Trophoblast cell (in vitro differentiated cells and primary cell): Measurements from ENCODE around the gene IDH3A.
A peak's percentile ranks its signal among the peaks of the same experiment; 100 is the strongest.

Experiments used
- DNase-seq, 2 donors: peaks; one replicate each; pipeline ENCODE4 v3.0.0-alpha.2; 2016
- H2AFZ ChIP-seq: 2 replicates; pipeline ENCODE4 v1.6.1; 2013; ENCODE audit warnings: low read length, moderate library complexity, mild to moderate bottlenecking; ENCODE audit not compliant: insufficient read depth, poor library complexity
- H2AK5ac ChIP-seq: 2 replicates; pipeline ENCODE4 v1.6.1; 2013; ENCODE audit warnings: mild to moderate bottlenecking, low read length
- H2BK120ac ChIP-seq: 2 replicates; pipeline ENCODE4 v1.6.1; 2013; ENCODE audit warnings: low read length, mild to moderate bottlenecking, moderate library complexity; ENCODE audit not compliant: insufficient read depth, poor library complexity
- H2BK12ac ChIP-seq: 2 replicates; pipeline ENCODE4 v1.6.1; 2013; ENCODE audit warnings: mild to moderate bottlenecking, low read length, moderate library complexity
- H2BK5ac ChIP-seq: 2 replicates; pipeline ENCODE4 v1.6.1; 2013; ENCODE audit warnings: low read length, low read depth, moderate library complexity, mild to moderate bottlenecking; ENCODE audit not compliant: poor library complexity
- H3K14ac ChIP-seq: 2 replicates; pipeline ENCODE4 v1.6.1; 2013; ENCODE audit warnings: mild to moderate bottlenecking, low read length
- H3K18ac ChIP-seq: 2 replicates; pipeline ENCODE4 v1.6.1; 2013; ENCODE audit warnings: mild to moderate bottlenecking, low read length
- H3K23ac ChIP-seq: 2 replicates; pipeline ENCODE4 v1.6.1; 2013; ENCODE audit warnings: low read length
- H3K27ac ChIP-seq: 2 replicates; pipeline ENCODE4 v1.5.1; 2013; ENCODE audit warnings: low read depth, mild to moderate bottlenecking, inconsistent platforms, low read length, moderate library complexity
- H3K27me3 ChIP-seq: 2 replicates; pipeline ENCODE4 v1.6.1; 2013; ENCODE audit warnings: inconsistent platforms, mild to moderate bottlenecking, low read length, moderate library complexity; ENCODE audit not compliant: insufficient read depth
- H3K36me3 ChIP-seq, 2 experiments: 1 replicate in 1 of 2; 2 replicates in 1 of 2; pipeline ENCODE4 v1.6.1; 2013; ENCODE audit warnings: low read length in 2 of 2, mild to moderate bottlenecking in 2 of 2, moderate library complexity in 1 of 2; ENCODE audit not compliant: insufficient read depth in 2 of 2, control insufficient read depth in 1 of 2
- H3K4ac ChIP-seq: 2 replicates; pipeline ENCODE4 v1.6.1; 2013; ENCODE audit warnings: low read depth, mild to moderate bottlenecking, low read length, moderate library complexity
- H3K4me1 ChIP-seq, 2 experiments: 1 replicate in 1 of 2; 2 replicates in 1 of 2; pipeline ENCODE4 v1.6.1; 2013; ENCODE audit warnings: low read length in 2 of 2, mild to moderate bottlenecking in 2 of 2, moderate library complexity in 1 of 2; ENCODE audit not compliant: insufficient read depth in 2 of 2, control insufficient read depth in 1 of 2
- H3K4me2 ChIP-seq: 2 replicates; pipeline ENCODE4 v1.6.1; 2013; ENCODE audit warnings: inconsistent platforms, mild to moderate bottlenecking, low read length, moderate library complexity
- H3K4me3 ChIP-seq: 2 replicates; pipeline ENCODE4 v1.5.1; 2013; ENCODE audit warnings: mild to moderate bottlenecking, low read depth, low read length, inconsistent platforms
- H3K79me1 ChIP-seq: one replicate; pipeline ENCODE4 v1.6.1; 2013; ENCODE audit warnings: low read length
- H3K79me2 ChIP-seq: 2 replicates; pipeline ENCODE4 v1.6.1; 2013; ENCODE audit warnings: low read length, mild to moderate bottlenecking; ENCODE audit not compliant: control insufficient read depth, insufficient read depth, poor library complexity
- H3K9ac ChIP-seq: 2 replicates; pipeline ENCODE4 v1.6.1; 2013; ENCODE audit warnings: mild to moderate bottlenecking, low read length
- H3K9me3 ChIP-seq: 2 replicates; pipeline ENCODE4 v1.6.1; 2013; ENCODE audit warnings: low read depth, mild to moderate bottlenecking, control low read depth, inconsistent platforms, low read length; ENCODE audit not compliant: insufficient read depth
- H4K12ac ChIP-seq: 2 replicates; pipeline ENCODE4 v1.6.1; 2013; ENCODE audit warnings: low read depth, mild to moderate bottlenecking, low read length, moderate library complexity
- H4K8ac ChIP-seq: 2 replicates; pipeline ENCODE4 v1.6.1; 2013; ENCODE audit warnings: low read depth, mild to moderate bottlenecking, low read length, moderate library complexity
- H4K91ac ChIP-seq: one replicate; pipeline ENCODE4 v1.6.1; 2013; ENCODE audit warnings: low read depth, mild to moderate bottlenecking, low read length, moderate library complexity
- WGBS: extraction: QIAGEN DNeasy Blood & Tissue Kit; methylation state at CpG from one replicate; pipeline ENCODE4 v1.1.7; 2013; ENCODE audit warnings: missing lambda C conversion rate; ENCODE audit not compliant: insufficient read length, insufficient coverage; ENCODE audit errors: extremely low coverage; 5-methylcytosine and 5-hydroxymethylcytosine counted together

The IDH3A gene

DNA sequence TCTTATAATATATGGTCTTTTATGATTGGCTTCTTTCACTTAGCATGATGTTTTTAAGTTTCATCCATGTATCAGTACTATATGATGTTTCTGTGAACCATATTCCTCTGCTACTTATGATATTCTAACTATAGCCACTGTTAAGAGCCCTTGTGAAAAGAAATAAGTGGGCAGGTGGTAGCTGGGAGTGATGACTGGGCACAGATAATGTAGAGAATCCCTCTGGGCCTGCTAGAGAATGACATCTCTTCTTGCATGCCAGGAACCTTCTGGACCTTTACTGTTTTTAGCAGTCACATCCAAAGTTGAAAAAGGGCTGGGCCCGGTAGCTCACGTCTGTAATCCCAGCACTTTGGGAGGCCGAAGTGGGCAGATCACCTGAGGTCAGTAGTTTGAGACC lies 10.2 kb downstream of the IDH3A start:
- H3K27ac ChIP-seq: no peak overlapping the region
- no peaks in the 10 kb centered on the region for H3K9me3 ChIP-seq
- H3K27me3 ChIP-seq: no peaks in the 10 kb centered on the region
- H3K4me3 ChIP-seq: no peak overlapping the region
- no peak overlapping the region for H3K9ac ChIP-seq
- H2AFZ ChIP-seq: no peak overlapping the region
- no peak overlapping the region for H4K91ac ChIP-seq
- no peak overlapping the region for H2BK5ac ChIP-seq
- H3K79me1 ChIP-seq: no peaks in the 10 kb centered on the region
- H4K8ac ChIP-seq: no peak overlapping the region
- H3K36me3 ChIP-seq: peaks cover 9 to 16% of the 10 kb centered on the region in 2 experiments
- no peaks in the 10 kb centered on the region for H3K4me1 ChIP-seq
- no peak overlapping the region for H3K23ac ChIP-seq
- no peak overlapping the region for H3K18ac ChIP-seq
- DNase-seq: no peak
- H3K79me2 ChIP-seq: no peaks in the 10 kb centered on the region
- no CpG with 5 or more reads among the region's 3 CpGs for WGBS
- H3K4ac ChIP-seq: no peak overlapping the region
- no peak overlapping the region for H3K4me2 ChIP-seq
- H4K12ac ChIP-seq: no peak overlapping the region
- H2BK120ac ChIP-seq: no peak overlapping the region
- H3K14ac ChIP-seq: no peak overlapping the region
- H2AK5ac ChIP-seq: no peak overlapping the region
- H2BK12ac ChIP-seq: no peak overlapping the region

DNA sequence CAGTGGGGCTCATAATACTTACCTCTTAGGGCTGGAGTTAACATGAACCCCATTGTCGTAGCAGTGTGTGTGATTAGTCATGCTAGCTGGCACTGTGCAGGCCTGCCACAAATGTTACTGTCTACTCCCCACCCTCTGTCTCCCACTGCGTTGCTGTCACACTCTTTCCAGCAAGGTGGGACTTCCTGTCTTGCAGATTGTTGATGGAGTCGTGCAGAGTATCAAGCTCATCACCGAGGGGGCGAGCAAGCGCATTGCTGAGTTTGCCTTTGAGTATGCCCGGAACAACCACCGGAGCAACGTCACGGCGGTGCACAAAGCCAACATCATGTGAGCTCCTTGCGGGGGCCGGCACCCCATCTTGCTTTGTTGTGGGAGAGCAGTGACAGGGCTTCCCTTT lies 12.9 kb downstream of the IDH3A start:
- Histone ChIP-seq H3K36me3 (peaks cover 19 to 21% of the 10 kb centered on the region in 2 experiments), H3K27ac (no peak overlapping the region), H3K4me1 (no peaks in the 10 kb centered on the region), H3K4me2 (no peak overlapping the region), H2AK5ac (no peak overlapping the region), H2AFZ (no peak overlapping the region), H2BK12ac (no peak overlapping the region), H2BK5ac (no peak overlapping the region), H4K91ac (no peak overlapping the region), H3K27me3 (no peaks in the 10 kb centered on the region), H3K79me1 (no peaks in the 10 kb centered on the region), H3K9me3 (no peaks in the 10 kb centered on the region), H4K8ac (no peak overlapping the region), H3K18ac (no peak overlapping the region), H3K4me3 (no peak overlapping the region), H3K14ac (no peak overlapping the region), H3K79me2 (no peaks in the 10 kb centered on the region), H3K23ac (no peak overlapping the region), H3K9ac (peak overlapping the region; percentile 60), H3K4ac (no peak overlapping the region), H4K12ac (no peak overlapping the region), H2BK120ac (no peak overlapping the region)
- DNase-seq: no peak
- no CpG with 5 or more reads among the region's 13 CpGs for WGBS

DNA sequence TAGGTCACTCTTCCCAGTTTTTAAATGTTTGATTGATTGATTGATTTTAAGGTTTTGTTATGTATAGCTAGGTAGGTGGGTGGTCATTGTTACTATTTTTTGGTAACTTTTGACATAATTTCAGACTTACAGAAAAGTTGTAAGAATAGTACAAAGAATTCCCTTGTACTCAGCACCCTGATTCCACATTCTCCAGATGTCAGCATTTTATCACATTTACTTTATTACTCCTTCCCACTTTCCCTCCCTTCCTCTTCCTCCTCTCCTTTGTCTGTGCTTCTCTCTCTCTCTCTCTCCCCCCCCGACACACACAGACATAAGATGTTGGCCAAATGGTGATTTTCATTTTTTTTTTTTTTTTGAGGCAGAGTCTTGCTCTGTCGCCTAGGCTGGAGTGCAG lies 14.8 kb downstream of the IDH3A start:
- no peak overlapping the region for H3K4ac ChIP-seq

DNA sequence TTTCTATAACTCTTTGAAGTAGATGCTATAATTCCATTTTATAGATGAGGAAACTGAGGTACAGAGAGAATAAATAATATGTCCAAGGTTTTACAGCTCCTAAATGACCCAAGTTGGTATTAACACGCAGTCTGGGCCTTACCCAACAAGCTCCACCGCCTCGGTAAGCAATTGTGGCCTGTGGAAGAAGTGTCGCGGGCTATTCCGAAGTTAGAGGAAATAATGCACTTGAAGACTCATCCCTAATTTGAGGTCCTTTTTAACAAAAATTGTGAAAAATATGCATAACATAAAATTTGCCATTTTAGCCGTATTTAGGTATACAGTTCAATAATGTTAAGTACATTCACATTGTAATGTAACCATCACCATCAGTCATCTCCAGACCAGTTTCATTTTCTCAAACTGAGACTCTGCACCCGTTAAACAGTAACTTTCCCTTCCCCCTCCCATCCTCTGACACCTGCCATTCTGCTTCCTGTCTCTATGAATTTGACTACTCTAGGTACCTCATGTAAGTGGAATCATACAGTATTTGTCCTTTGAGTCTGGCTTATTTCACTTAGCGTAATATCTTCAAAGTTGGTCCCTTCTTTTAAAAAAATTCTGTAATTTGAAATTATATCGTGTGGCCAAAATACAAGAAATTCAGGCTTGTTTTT lies 18.2 kb downstream of the IDH3A start:
- H2BK12ac ChIP-seq: no peak overlapping the region
- no peak overlapping the region for H3K4ac ChIP-seq
- H4K8ac ChIP-seq: no peak overlapping the region
- H2AK5ac ChIP-seq: no peak overlapping the region
- no peak overlapping the region for H2BK120ac ChIP-seq
- H2BK5ac ChIP-seq: no peak overlapping the region
- H3K23ac ChIP-seq: no peak overlapping the region
- no peak overlapping the region for H4K91ac ChIP-seq
- no peak overlapping the region for H3K4me3 ChIP-seq
- DNase-seq: no peak
- H3K36me3 ChIP-seq: peaks cover 13 to 23% of the 10 kb centered on the region in 2 experiments
- no peaks in the 10 kb centered on the region for H3K79me1 ChIP-seq
- H3K18ac ChIP-seq: no peak overlapping the region
- H3K4me2 ChIP-seq: no peak overlapping the region
- no CpG with 5 or more reads among the region's 10 CpGs for WGBS
- H3K9ac ChIP-seq: no peak overlapping the region
- H4K12ac ChIP-seq: no peak overlapping the region
- no peak overlapping the region for H3K14ac ChIP-seq
- H3K79me2 ChIP-seq: no peaks in the 10 kb centered on the region
- no peak overlapping the region for H3K27ac ChIP-seq
- no peak overlapping the region for H2AFZ ChIP-seq
- peaks cover 2% of the 10 kb centered on the region for H3K9me3 ChIP-seq
- H3K27me3 ChIP-seq: no peaks in the 10 kb centered on the region
- no peaks in the 10 kb centered on the region for H3K4me1 ChIP-seq

More for the DNA sequence above, 14.8 kb downstream of the IDH3A start:
- H3K79me2 ChIP-seq: no peaks in the 10 kb centered on the region
- H2BK120ac ChIP-seq: no peak overlapping the region
- H3K27ac ChIP-seq: no peak overlapping the region
- no peak overlapping the region for H3K18ac ChIP-seq
- H4K8ac ChIP-seq: no peak overlapping the region
- H3K36me3 ChIP-seq: peaks cover 19 to 21% of the 10 kb centered on the region in 2 experiments
- no peaks in the 10 kb centered on the region for H3K27me3 ChIP-seq
- no peak overlapping the region for H3K9ac ChIP-seq
- H3K4me3 ChIP-seq: no peak overlapping the region
- no peak overlapping the region for H3K23ac ChIP-seq
- no CpG with 5 or more reads among the region's 2 CpGs for WGBS
- DNase-seq: no peak
- H3K9me3 ChIP-seq: no peaks in the 10 kb centered on the region
- H2BK5ac ChIP-seq: no peak overlapping the region
- H2AK5ac ChIP-seq: no peak overlapping the region
- no peak overlapping the region for H4K91ac ChIP-seq
- H3K4me2 ChIP-seq: no peak overlapping the region
- no peak overlapping the region for H4K12ac ChIP-seq
- H2BK12ac ChIP-seq: no peak overlapping the region
- H2AFZ ChIP-seq: no peak overlapping the region
- no peaks in the 10 kb centered on the region for H3K4me1 ChIP-seq
- no peaks in the 10 kb centered on the region for H3K79me1 ChIP-seq
- no peak overlapping the region for H3K14ac ChIP-seq
